Measurements from ENCODE around the gene TPP1. TPM values are rescaled to one million over a fixed set of nuclear protein-coding genes. Genes with fewer than 3 reads are reported as not detected.

The TPP1 gene
- total RNA-seq: 49.5 and 166 TPM in 2 replicates

DNA sequence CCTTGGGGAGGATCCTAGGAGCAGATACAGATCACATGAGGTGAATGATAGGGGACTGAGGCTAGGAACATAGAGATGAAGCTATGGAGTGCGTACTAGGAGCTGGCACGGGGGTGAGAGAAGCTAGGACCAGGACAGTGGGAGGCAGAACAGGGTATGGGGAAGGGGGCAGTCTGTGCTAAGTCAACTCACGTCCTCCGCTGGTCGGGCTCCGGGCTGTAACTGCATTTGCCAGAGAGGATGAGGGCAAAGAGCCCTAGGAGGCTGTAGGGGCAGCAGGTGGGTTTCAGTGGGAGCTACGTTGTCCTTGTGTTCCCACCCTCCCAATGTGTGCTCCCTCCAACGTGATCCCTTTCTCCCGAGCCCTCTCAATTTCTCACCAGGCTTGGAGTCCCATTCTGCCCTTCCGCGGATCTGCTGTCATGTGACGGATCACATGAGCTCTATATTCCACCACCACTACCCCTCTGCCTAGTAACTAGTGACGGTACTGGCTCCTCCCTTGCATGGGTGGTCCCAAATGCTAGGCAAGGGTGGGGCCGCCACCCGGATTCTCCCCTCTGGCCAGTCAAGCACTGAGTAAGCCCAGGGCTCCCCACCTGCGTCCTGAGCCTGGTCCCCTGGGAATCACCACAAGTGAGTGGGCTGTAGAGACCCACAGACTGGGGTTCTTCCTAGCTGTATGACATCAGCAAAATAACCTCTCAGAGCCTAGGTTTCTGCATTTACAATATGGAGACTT lies at the start of gene TPP1:
Gene TPP1, minus strand, starts transcription at position 419 of the 742 bp plus-strand sequence. Its CDS starts 22 bp downstream, at position 397.

DNA sequence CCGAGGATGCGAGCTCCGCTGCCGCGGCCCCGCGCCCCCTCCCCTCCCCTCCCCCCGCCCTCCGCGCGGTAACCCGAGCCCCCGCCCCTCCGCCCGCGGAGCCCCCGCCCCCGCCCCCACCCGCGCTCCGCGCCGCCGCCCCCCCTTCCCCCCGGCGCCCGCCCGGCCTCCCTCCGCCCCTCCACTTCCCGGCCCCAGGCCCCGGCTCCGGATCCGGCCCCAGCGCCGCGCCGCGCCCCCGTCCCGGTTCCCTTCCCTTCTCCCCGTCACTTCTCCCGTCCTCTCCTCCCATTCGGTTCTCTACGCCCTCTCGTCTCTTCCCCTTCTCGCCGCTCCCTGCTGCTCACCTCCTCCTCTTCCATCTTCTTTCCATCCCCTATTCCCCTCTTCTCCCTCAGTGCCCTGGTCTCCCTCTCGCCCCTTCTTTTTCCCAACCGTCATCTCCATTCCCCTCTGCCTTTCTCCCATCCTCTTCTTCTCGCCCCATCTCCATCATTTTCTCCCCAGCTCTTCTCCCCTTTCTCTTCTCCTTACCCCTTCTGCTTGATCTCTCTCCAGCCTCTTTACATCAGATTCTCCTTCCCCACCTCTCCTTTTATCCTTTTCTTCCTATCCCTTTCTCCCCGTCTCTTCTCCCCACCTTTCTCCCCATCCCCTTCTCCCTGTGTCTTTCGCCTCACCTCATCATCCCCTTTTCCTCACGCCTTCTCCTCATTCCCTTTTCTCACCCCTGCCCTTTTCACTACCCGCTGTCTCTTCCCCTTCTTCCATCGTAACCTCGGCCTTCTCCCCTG lies 36.8 kb upstream of the TPP1 start, which contains the start of gene DCHS1:
Gene DCHS1, minus strand, starts transcription at position 20 of the 794 bp plus-strand sequence. CDS start 14,196 bp downstream, outside the sequence.

DNA sequence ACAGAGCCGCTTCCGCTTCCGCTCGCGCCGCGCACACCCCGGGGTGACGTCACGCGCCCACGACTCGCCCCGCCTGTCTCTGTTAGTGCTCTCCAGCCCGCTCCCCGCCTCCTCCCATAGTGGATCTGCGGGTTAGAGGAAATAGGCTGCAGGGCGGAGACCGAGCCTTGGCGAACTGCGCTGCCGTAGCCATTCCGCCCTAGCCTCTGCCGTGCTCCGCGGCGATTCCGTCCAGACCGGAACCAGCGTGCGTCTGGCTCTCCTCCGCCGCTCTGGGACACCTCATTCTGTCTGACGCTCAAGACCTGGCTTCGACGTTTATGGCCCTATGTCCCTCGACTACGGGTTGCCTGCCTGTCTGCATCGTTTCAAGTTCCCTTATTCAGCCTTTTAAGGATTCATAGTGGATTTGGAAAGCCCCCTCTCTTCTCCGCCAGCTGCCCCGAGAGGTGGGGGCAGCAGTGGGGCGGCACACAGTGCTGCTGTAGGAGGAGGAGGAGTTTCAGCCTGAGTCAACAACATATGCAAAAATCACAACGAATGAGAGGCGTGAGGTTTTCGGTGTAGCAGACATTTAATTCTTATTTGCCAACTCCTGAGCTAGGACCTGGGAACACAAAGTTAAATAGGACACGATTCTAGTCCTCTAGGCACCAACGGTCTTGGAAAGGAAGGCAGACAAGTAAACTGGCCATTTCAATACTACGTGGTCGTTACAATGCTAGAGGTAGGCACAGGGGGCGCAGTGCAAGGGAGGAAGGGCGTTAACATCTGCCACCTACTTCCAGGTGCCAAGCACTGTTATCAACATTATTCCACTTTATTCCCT lies 6.8 kb downstream of the TPP1 start, which contains the start of gene TAF10:
Gene TAF10, minus strand, starts transcription at position 4 of the 829 bp plus-strand sequence. CDS start 27 bp downstream, outside the sequence.

DNA sequence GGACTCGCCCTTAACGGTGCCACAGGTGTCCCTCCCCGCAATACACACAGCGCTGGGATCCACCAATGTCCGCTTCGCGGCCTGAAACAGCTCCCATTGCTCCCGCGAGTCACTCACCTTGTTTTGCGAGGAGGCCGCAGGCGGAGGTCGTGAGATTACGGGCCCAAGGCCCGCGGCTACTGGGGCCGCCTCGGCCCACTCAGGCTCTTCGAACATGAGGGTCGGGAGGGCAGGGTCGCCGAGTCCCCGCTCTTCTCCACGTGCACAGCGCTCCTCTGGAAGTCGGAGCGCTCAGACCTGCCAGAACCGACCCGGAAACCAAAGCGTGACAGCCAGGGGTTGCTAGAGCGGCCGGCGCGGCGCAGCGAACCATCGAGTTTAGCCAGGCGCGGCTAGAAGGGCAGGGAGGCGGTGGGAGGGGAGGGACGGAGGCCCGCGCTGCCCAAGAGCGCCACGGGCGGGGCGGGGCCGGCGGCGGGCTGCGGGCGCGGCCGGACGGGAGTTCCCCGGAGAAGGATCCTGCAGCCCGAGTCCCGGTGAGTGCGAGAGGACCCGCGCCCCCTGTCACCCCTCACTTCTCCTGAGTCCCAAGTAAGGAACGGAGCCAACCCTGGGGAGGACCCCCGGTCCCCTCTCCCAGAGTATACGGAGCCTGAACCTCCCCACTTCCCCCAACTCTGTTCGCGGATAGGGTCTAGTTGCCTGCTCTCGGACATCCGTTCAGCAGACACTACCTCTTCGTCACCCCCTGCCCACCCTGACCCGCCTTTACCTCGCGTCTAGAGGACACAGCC lies 15.7 kb downstream of the TPP1 start, which contains the start of the genes ILK and RRP8:
Gene ILK, plus strand, starts transcription at position 488 of the 794 bp plus-strand sequence. CDS start 498 bp downstream, outside the sequence.
Gene RRP8, minus strand, starts transcription at position 330 of the 794 bp plus-strand sequence. Its CDS starts 114 bp downstream, at position 216.

Other genes with a start within 250 kb of the TPP1 start
- gene SMPD1, start 228.9 kb downstream of the TPP1 start, total RNA-seq: 38.3 and 91.0 TPM in 2 replicates
- gene APBB1, start 200.3 kb downstream of the TPP1 start, total RNA-seq: 35.7 and 57.2 TPM in 2 replicates
- gene HPX, start 178.4 kb downstream of the TPP1 start, total RNA-seq: 0.38 and 0.65 TPM in 2 replicates
- 13.0 and 16.6 TPM in 2 replicates for gene TRIM3, start 145.5 kb downstream of the TPP1 start, total RNA-seq
- 53.0 TPM in 2 replicates for gene ARFIP2, start 138.1 kb downstream of the TPP1 start, total RNA-seq
- gene TIMM10B, start 137.9 kb downstream of the TPP1 start, total RNA-seq: 26.2 and 42.4 TPM in 2 replicates
- gene DNHD1, start 122.1 kb downstream of the TPP1 start, total RNA-seq: 0.33 and 2.2 TPM in 2 replicates
- gene RRP8, start 15.8 kb downstream of the TPP1 start, total RNA-seq: 6.7 and 13.0 TPM in 2 replicates
- gene ILK, start 15.6 kb downstream of the TPP1 start, total RNA-seq: 183 and 288 TPM in 2 replicates
- 82.3 and 97.0 TPM in 2 replicates for gene TAF10, start 7.2 kb downstream of the TPP1 start, total RNA-seq
- gene DCHS1, start 36.4 kb upstream of the TPP1 start, total RNA-seq: 3.1 and 17.2 TPM in 2 replicates
- 33.7 and 54.8 TPM in 2 replicates for gene MRPL17, start 63.9 kb upstream of the TPP1 start, total RNA-seq
- gene OR2AG2, start 152.6 kb upstream of the TPP1 start, total RNA-seq: under 0.01 and 0.13 TPM in 2 replicates
- gene OR2AG1, start 163.6 kb upstream of the TPP1 start, total RNA-seq: not detected in 2 replicates
- not detected in 2 replicates for gene OR6A2, start 180.3 kb upstream of the TPP1 start, total RNA-seq
- gene OR10A5, start 226.3 kb upstream of the TPP1 start, total RNA-seq: not detected in 2 replicates
- not detected in 2 replicates for gene OR10A2, start 243.6 kb upstream of the TPP1 start, total RNA-seq

All from mesangial cell (primary cell).